SK-N-SH treated with all-trans-retinoic acid at 6 μM for 48 hours (cell line): Measurements from ENCODE around the gene MATK.

Experiments used
- CREB5 ChIP-seq: fragments of 250-450 bp; sonication (Bioruptor Pico); IDR thresholded peaks from 2 replicates; pipeline ENCODE4 v1.5.1; 2020; ENCODE audit warnings: low read depth, mild to moderate bottlenecking, moderate library complexity
- ZFP30 ChIP-seq: fragments of 450-650 bp; formaldehyde crosslinking; IDR thresholded peaks from 2 replicates; pipeline ENCODE4 v1.5.0; 2022; ENCODE audit warnings: mild to moderate bottlenecking, moderate library complexity

- no peak for TF ChIP-seq ZFP30 (CRISPR knock-in tag)
- TF ChIP-seq CREB5 (CRISPR knock-in tag), result no peak
Measured at GRCh38 chr19:3762501-3763459, 23.4 kb downstream of the MATK start, which contains the start of gene MRPL54.
